COR-L47 (cell line): ENCODE results near the gene MYL9.
"Not testable (repeated sequence)": the region's sequence is repeated elsewhere in the genome, so short reads cannot be mapped to it uniquely, and the experiment has no call there.

Experiments
- DNase-seq: peaks from one replicate; lab custom pipeline; 2025; lab: John Stamatoyannopoulos, UW

The MYL9 gene

DNA sequence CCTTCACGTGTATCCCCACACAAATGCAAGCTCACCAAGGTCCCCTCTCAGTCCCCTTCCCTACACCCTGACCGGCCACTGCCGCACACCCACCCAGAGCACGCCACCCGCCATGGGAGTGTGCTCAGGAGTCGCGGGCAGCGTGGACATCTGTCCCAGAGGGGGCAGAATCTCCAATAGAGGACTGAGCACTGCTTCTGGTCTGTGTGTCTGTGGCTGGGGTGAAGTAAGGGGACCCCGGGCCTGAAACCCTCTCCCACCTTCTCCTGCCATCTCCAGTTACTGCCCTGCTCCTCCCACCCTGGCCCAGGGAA is 8.3 kb downstream of the MYL9 start:
- DNase-seq, result no peak

GRCh38 chr20:36549942-36550789 is 8.8 kb downstream of the MYL9 start:
- DNase-seq, result no peak

DNA sequence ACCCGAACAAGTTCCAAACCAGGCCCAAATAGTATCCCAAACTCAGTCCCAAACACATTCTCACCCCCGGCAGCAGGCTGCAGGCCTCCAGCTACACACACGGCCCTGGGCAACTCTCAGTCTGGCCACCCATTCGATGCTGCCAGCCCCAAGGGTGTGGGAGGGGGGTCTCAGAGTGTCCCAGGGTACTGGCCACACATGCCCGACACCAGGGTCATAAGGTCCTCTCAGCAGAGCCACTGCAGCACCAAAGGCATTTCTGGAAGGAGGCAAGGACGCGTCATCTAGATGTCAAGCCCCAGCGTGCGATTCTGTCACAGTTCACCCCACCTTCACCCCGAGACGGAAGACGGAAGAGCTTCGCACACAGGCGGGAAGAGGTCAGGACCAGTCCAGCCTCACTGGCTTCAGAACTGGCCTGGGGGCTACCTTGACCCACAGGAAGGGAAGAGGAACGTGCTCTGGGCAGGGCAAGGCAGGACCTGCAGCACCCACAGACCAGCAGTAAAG is 9.5 kb downstream of the MYL9 start:
- no peak for DNase-seq

GRCh38 chr20:36555248-36555647 is 13.9 kb downstream of the MYL9 start:
- no peak for DNase-seq

DNA sequence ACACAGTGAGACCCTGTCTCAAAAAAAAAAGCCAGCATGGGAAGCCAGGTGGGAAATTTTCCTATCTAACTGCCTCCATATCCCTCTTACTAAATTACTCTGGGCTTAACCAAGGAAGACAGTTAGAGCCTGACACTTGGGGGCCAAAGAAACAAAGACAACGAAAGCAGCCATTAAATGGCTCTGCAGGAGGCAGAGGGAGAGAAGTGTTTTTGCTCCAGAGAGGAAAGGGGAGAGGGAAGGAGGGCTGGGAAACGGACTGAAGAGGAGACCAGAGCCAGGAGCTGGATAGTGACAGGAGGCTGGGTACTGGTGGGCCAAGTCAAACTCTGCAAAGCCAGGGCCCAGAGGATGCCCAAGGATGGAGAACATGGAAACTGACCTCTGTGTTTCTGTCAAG is 21.4 kb downstream of the MYL9 start:
- DNase-seq, result no peak

DNA sequence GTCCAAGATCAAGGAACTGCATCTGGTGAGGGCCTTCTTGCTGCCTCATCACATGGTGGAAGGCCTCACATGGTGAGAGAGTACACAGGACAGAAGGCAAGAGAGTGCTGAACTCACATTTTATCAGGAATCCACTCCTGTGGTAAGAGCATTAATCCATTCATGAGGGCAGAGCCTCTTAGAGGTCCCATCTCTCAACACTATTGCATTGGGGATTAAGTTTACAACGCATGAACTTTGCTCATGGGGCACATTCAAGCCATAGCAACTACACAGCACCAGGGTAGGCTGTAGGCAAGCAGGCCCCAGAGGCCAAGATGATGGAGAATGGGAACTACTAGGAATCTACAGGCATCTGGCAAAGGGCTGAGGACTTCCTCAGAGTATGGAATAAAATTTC is 22.1 kb downstream of the MYL9 start:
- DNase-seq, result no peak

GRCh38 chr20:36564078-36564725 is 22.9 kb downstream of the MYL9 start:
- DNase-seq, result not testable (repeated sequence)

DNA sequence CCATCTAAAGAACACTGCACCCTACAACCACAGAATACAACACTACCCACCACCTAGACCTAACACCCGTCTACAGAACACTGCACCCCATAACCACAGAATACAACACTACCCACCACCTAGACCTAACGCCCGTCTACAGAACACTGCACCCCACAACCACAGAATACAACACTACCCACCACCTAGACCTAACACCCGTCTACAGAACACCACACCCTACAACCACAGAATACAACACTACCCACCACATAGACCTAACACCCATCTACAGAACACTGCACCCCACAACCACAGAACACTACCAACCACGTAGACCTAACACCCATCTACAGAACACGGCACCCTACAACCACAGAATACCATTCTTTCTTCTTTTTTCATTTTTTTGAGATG is 23.4 kb downstream of the MYL9 start:
- not testable (repeated sequence) for DNase-seq

DNA sequence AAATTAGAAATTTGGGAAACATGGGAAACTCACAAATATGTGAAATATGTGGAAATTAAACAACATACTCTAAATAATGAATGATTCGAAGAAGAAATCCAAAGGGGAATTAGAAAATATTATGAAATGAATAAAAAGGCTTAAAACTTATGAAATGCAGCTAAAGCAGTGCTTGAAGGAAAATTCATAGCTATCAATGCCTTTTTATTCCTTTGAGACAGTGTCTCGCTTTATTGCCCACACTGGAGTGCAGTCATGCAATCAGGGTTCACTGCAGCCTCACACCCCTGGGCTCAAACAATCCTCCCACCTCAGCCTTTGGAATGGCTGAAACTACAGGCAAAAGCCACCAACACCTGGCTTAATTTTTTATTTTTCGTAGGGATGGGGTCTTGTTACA is 24.2 kb downstream of the MYL9 start:
- no peak for DNase-seq

GRCh38 chr20:36569847-36570429 is 28.6 kb downstream of the MYL9 start:
- no peak for DNase-seq

GRCh38 chr20:36571564-36572504 is 30.5 kb downstream of the MYL9 start:
- no peak for DNase-seq

- no peak for DNase-seq
Measured at GRCh38 chr20:36572701-36573102, 31.4 kb downstream of the MYL9 start.

GRCh38 chr20:36573103-36573797 is 31.9 kb downstream of the MYL9 start, which contains the start of gene TGIF2:
Gene TGIF2 (plus strand): TSS chr20:36573597. CDS start chr20:36578775, 5,178 bp downstream.
- DNase-seq, result peak; percentile 32

DNA sequence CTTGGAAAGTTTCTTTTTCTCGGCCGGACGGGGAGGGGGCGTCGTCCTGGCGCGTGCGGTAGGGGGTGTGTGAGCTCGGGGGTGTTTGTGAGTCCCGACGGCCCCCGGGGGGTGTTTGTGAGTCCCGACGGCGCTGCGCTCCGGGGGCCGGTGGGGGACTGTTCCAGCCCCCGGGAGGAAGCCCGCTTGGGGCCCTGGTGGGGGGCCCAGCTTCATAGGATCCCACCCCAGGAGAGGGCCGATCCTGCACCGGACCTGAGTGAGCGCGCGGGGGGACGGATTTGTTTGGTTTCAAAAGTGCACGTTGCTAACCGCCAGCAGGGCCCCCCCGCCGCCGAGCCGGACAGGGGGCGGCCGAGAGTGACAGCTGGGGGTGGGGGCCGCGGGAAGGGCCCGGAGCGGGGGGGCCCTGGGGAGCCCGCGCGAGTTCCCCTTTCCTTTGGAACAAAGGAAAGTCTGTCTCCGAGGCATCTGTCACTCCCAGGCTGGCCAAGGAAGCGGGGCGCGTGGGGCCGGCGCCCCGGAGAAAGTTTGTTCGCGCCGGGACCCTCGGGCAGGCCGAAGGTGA is 32.6 kb downstream of the MYL9 start:
- no peak for DNase-seq

DNA sequence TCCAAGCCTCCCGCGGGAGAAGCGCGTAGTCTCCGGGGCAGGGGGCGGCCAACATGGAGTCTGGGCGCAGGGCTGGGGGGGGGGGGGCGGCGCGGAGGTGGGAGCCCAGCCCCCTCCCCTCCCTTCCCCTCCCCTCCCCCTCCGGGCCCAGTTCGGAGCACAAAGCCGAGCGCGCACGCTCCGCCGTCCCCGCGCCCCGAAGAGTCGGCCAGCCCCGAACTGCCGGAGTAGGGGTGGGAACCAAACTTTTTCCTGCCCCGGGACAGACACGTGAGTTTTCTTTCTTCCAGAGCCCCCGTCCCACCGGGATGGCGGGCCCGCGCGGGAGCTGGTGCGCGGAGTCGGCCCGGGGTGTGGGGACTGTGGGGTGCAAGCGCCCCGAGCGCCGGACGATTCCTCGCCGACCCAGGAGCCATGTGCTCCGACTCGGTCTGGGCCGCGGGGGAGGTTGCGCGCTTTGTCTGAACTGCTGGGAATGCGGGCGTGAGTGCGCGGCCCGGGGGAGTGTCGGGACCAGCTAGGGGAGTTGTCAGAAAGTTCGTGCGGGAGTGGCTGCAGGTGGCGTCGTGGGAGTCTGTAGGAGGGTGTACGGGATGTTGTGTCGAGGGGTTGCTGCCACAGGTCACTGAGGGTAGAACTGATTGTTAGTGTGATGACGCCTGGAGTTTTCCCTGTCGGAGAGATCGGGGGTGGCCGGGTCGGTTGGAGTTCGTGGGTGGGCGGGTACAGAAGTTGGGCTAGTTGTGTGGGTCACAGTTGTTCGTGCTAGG is 33.2 kb downstream of the MYL9 start:
- no peak for DNase-seq

DNA sequence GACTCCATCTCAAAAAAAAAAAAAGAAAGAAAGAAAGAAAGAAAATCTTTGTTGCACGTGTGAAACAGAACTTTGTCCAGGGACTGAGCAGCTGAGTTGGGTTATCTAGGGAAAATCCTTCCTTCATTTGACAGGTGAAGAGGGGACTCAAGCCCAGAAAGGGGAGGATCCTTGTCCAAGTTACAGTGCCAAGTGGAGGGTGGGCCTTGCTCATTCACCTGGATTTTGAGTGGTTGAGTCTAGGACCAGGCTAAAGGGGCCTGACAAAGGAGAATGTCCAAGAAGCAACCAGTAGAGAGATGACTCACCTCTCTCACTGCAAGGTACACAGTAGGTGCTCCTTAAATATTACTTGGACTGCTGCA is 34.7 kb downstream of the MYL9 start:
- DNase-seq, result no peak

GRCh38 chr20:36578356-36579041 is 37.2 kb downstream of the MYL9 start:
- no peak for DNase-seq

- DNase-seq, result no peak
Measured at GRCh38 chr20:36579996-36580545, 38.8 kb downstream of the MYL9 start.

DNA sequence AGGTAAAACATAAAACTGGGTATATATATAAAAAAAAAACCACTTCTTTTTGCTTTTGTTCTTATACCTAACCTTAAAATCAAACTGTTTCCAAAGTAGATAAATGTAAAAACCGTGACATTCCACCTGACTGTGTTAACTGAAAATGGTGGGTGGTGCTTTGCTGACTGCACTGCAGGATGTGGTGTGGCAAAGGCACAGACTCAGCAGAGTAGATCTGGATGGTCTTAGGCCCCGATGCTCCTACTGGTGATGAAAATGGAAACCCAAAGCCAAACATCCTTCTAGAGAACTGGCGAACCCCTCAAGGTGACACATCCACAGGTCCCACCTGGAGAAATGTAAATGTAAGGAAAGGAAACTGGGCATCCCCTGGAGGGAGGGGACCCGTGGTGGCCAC is 41.0 kb downstream of the MYL9 start:
- no peak for DNase-seq
